Measurements from ENCODE around the gene WDR33. TPM values are rescaled to one million over a fixed set of nuclear protein-coding genes. Genes with fewer than 3 reads are reported as not detected.

WDR33 gene
- total RNA-seq, 4 donors from 2014 or later: 35.2 to 48.0 (median 36.6) TPM

DNA sequence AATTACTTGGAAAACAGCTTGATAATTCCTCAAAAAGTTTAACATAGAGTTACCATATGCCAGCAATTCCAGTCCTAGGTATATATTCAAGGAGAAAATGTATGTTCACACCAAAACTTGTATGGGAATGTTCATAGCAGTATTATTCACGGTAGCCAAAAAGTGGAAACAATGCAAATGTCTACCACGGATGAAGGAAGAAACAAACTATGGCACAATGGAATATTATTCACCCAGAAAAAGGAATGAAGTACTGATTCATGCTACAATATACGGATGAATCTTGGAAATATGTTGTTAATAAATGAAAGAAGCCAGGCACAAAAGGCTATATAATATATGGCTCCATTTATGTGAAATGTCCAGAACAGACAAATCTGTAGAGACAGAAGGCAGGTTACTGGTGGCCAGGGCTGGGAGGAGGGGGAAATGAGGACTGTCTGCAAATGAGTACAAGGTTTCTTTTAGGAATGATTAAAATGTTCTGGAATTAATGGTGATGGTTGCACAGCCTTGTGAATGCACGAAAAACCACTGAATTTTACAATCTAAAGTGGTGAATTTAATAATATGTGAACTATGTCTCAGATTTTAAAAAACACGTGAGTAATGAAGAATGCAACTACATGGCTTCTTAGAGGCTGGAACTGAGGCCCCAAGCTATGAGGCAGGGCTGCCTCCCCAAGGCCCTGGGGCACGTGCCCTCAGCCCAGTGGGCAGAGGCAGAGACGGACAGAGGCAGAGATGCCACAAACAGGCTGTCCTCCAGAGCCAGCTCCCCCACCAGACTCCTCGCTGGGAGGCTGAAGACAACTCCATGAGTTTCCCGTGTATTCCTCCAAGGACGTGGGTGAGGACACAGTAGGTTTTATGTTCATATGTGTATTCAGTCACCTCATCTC is 140.7 kb downstream of the WDR33 start:
- Histone ChIP-seq H3K4me3 (no peak overlapping the region), H3K4me1 (peaks cover 0 to 21% (median 13%) of the 10 kb centered on the region in 4 donors)
- TF ChIP-seq EP300 (IDR thresholded peaks at IDR 0.05; ENCODE audit: low read depth): no peak
- TF ChIP-seq, protein P1, sequence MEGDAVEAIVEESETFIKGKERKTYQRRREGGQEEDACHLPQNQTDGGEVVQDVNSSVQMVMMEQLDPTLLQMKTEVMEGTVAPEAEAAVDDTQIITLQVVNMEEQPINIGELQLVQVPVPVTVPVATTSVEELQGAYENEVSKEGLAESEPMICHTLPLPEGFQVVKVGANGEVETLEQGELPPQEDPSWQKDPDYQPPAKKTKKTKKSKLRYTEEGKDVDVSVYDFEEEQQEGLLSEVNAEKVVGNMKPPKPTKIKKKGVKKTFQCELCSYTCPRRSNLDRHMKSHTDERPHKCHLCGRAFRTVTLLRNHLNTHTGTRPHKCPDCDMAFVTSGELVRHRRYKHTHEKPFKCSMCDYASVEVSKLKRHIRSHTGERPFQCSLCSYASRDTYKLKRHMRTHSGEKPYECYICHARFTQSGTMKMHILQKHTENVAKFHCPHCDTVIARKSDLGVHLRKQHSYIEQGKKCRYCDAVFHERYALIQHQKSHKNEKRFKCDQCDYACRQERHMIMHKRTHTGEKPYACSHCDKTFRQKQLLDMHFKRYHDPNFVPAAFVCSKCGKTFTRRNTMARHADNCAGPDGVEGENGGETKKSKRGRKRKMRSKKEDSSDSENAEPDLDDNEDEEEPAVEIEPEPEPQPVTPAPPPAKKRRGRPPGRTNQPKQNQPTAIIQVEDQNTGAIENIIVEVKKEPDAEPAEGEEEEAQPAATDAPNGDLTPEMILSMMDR (IDR thresholded peaks at IDR 0.05): no peak
- TF ChIP-seq POLR2AphosphoS5 (IDR thresholded peaks at IDR 0.05): no peak
- no peak for TF ChIP-seq POLR2A (IDR thresholded peaks at IDR 0.05)

DNA sequence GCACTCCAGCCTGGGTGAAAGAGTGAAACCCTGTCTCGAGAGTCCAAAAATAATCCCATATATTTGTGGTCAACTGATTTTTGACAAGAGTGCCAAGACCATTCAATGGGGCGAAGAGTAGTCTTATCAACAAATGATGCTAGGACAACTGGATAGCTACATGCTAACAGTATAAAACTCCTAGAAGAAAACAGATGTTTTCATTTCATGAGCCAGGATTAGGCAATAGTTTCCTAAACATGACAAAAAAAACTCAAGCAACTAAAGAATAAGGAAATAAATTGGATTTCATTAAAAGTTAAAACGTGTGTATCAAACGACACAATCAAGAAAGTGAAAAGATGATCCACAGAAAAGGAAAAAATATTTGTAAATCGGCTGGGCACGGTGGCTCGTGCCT is 141.9 kb downstream of the WDR33 start:
- H3K4me3 ChIP-seq: no peak overlapping the region
- intact Hi-C loops (cut with DNase I; ENCODE audit: low total_unique reads): loop anchor here (5.0 kb wide), 1 partner anchor 442 kb away; no protein-coding TSS in a partner anchor
- in situ Hi-C loops (cut with MboI; ENCODE audit: low pct_ligation_motif_present in 1 of 4, low pct_unique_long_range_greater_than_20kb in 1 of 4, low sequenced_read_pairs in 3 of 4): no loop called here
- 59 to 75% methylated on average over 5 to 7 of the region's 7 CpGs for WGBS, 2 donors (ENCODE audit: low coverage in 1 of 2)
- no peak for DNase-seq
- peaks cover 0 to 12% (median 4%) of the 10 kb centered on the region in 4 donors for H3K4me1 ChIP-seq
- no peaks in the 10 kb centered on the region for H3K9me3 ChIP-seq
- H3K27me3 ChIP-seq: peaks cover 71% of the 10 kb centered on the region
- H3K36me3 ChIP-seq: no peaks in the 10 kb centered on the region
- peak overlapping the region; percentile 35 to 95 (median 85) for H3K27ac ChIP-seq
- TF ChIP-seq, protein P1 (IDR thresholded peaks at IDR 0.05): no peak
- no peak for TF ChIP-seq EP300 (IDR thresholded peaks at IDR 0.05; ENCODE audit: low read depth)
- TF ChIP-seq POLR2AphosphoS5 (IDR thresholded peaks at IDR 0.05): no peak
- no peak for TF ChIP-seq POLR2A (IDR thresholded peaks at IDR 0.05)

More for the DNA sequence above, 140.7 kb downstream of the WDR33 start:
- Histone ChIP-seq H3K9me3 (no peaks in the 10 kb centered on the region), H3K27ac (peak overlapping the region; percentile 84 to 95 (median 86)), H3K36me3 (no peaks in the 10 kb centered on the region), H3K27me3 (peaks cover 70% of the 10 kb centered on the region)
- 55 to 64% methylated on average over 6 to 10 of the region's 10 CpGs for WGBS, 2 donors (ENCODE audit: low coverage in 1 of 2)
- intact Hi-C loops (cut with DNase I; ENCODE audit: low total_unique reads): no loop called here
- in situ Hi-C loops (cut with MboI; ENCODE audit: low pct_ligation_motif_present in 1 of 4, low pct_unique_long_range_greater_than_20kb in 1 of 4, low sequenced_read_pairs in 3 of 4): no loop called here
- DNase-seq: no peak

DNA sequence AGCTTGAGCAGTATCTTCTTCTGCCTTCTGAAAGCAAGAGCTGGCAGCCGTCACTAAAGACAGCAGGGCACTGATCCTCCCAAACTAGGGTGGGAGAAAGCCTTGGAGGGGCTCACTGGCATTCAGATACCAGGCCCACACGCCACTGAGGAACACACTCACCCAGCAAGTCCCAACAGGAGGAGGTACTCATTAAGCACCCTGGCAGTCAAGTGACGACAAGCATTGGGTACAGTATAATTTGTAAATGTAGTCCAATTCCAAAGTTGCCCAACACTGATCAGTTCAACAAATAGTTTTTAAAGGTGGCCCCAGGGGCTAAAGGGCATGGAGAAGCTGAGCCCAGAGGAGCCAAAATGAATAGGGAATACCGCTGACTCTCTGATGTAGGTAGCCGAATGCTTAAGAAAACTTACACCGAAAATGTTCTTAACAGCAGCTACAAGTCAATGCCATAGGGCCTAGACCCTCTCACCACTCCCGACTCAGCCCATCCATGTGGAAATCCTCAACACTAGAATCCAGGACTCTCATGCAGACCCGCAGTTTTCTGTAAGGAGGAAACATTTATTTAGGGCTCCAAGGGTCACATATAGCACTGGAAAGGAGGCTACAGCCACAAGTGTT is 145.6 kb downstream of the WDR33 start:
- Histone ChIP-seq H3K27me3 (peaks cover 66% of the 10 kb centered on the region), H3K27ac (peak overlapping the region; percentile 54 to 84 (median 74)), H3K9me3 (no peaks in the 10 kb centered on the region), H3K4me1 (peaks cover 14 to 35% (median 25%) of the 10 kb centered on the region in 4 donors), H3K4me3 (no peak overlapping the region), H3K36me3 (no peaks in the 10 kb centered on the region)
- intact Hi-C loops (cut with DNase I; ENCODE audit: low total_unique reads) (loop anchor here (5.0 kb wide), 1 partner anchor 438 kb away; no protein-coding TSS in a partner anchor), in situ Hi-C loops (cut with MboI; ENCODE audit: low pct_ligation_motif_present in 1 of 4, low pct_unique_long_range_greater_than_20kb in 1 of 4, low sequenced_read_pairs in 3 of 4) (no loop called here)
- WGBS, 2 donors (ENCODE audit: low coverage in 1 of 2): 78 to 80% methylated on average over 1 to 8 of the region's 8 CpGs
- no peak for DNase-seq
- TF ChIP-seq, protein P1 (IDR thresholded peaks at IDR 0.05): no peak
- TF ChIP-seq POLR2A (IDR thresholded peaks at IDR 0.05): no peak
- TF ChIP-seq EP300 (IDR thresholded peaks at IDR 0.05; ENCODE audit: low read depth): no peak
- TF ChIP-seq POLR2AphosphoS5 (IDR thresholded peaks at IDR 0.05): no peak

DNA sequence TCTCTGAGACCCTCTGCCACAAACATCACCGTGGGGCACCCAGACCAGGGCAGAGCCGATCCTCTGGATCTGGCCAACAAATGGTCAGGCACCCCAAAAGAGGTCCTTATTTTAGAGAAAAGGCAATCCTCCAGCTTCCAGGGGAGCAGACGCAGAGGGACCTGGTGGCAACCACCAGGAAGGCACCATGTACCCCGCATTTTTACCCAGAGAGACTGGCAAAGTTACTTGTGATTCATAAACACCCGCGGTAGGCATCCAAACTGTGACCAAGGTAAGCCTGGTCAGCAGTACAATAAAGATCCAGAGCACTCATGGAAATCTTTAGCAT is 146.1 kb downstream of the WDR33 start:
- peaks cover 14 to 39% (median 26%) of the 10 kb centered on the region in 4 donors for H3K4me1 ChIP-seq
- WGBS, 2 donors (ENCODE audit: low coverage in 1 of 2): 90% methylated on average over 6 of the region's 6 CpGs; no CpG with 5 or more reads in 1 of the 2 donors
- no peaks in the 10 kb centered on the region for H3K36me3 ChIP-seq
- H3K4me3 ChIP-seq: peak overlapping the region in 2 of 4 donors; percentile 29 to 33
- peak overlapping the region; percentile 54 to 84 (median 74) for H3K27ac ChIP-seq
- intact Hi-C loops (cut with DNase I; ENCODE audit: low total_unique reads): loop anchor here (5.0 kb wide), 1 partner anchor 438 kb away; no protein-coding TSS in a partner anchor
- in situ Hi-C loops (cut with MboI; ENCODE audit: low pct_ligation_motif_present in 1 of 4, low pct_unique_long_range_greater_than_20kb in 1 of 4, low sequenced_read_pairs in 3 of 4): no loop called here
- TF ChIP-seq, protein P1 (IDR thresholded peaks at IDR 0.05): no peak
- TF ChIP-seq EP300 (IDR thresholded peaks at IDR 0.05; ENCODE audit: low read depth) (no peak), POLR2A (IDR thresholded peaks at IDR 0.05) (no peak), POLR2AphosphoS5 (IDR thresholded peaks at IDR 0.05) (no peak)
- no peaks in the 10 kb centered on the region for H3K9me3 ChIP-seq
- no peak for DNase-seq
- H3K27me3 ChIP-seq: peaks cover 63% of the 10 kb centered on the region
